AG09309 (cell line): ENCODE data around the gene NAV2.

Experiments
- DNase-seq: peaks from one replicate; pipeline ENCODE4 v3.0.0-alpha.2; 2010; ENCODE audit warnings: low read depth
- H3K4me3 ChIP-seq: 2 replicates; pipeline ENCODE4 v1.5.1; 2011; ENCODE audit warnings: mild to moderate bottlenecking, low read depth, low read length, moderate library complexity; ENCODE audit not compliant: control insufficient read depth
- CTCF ChIP-seq: IDR thresholded peaks from 2 replicates; pipeline ENCODE4 v1.5.1; 2011; ENCODE audit warnings: mild to moderate bottlenecking, low read depth, low read length, inconsistent platforms; ENCODE audit not compliant: insufficient read depth, control insufficient read depth; ENCODE audit errors: missing control alignments

The NAV2 gene

DNA sequence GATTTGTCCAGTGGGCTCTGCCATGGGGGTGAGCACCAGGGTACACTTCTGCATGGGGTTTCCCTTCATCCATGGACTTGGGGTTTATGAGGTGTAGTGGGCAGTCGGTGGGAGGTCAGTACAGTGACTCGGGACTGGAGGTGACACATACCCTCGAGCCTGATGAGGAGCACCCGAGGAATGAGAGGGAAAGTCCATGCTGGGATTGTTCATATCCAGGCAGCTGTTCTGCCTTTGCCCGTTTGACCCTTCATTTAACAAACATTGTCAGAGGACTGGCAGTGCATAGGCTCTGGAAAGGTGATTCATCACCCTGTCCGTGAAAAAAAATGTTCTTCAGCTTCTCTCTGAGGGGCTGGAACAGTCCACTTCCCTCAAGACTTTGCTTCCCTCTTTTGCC is 2.7 kb downstream of the NAV2 start:
- DNase-seq = peak; percentile 63
- no peak for TF ChIP-seq CTCF
- peak overlapping the region; percentile 69 for H3K4me3 ChIP-seq

- no peak for DNase-seq
- H3K4me3 ChIP-seq = no peak overlapping the region
- TF ChIP-seq CTCF = no peak
Measured at GRCh38 chr11:19718051-19718450, 5.4 kb downstream of the NAV2 start.

DNA sequence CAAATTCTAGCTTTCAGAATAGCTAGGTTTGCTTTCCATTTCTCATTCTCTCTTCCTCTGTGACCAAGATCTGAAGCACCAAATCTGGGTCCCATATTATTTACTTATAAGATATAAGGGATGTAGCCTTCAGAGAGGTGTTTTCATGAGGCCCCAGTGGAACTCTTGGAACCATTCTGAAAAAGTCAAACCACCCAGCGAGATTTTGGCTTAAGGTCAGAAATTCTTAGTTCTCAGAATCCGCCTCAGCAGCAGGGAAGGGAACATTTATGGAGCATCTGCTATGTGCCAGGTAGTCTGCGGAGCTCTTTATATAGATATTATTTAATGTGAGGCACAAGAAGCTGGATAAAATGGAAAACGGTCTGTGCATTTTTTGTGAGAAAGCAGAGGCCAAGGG is 6.3 kb downstream of the NAV2 start:
- no peak for DNase-seq
- no peak overlapping the region for H3K4me3 ChIP-seq
- no peak for TF ChIP-seq CTCF

GRCh38 chr11:19719960-19720359 is 7.3 kb downstream of the NAV2 start:
- H3K4me3 ChIP-seq = no peak overlapping the region
- no peak for TF ChIP-seq CTCF
- DNase-seq = no peak

DNA sequence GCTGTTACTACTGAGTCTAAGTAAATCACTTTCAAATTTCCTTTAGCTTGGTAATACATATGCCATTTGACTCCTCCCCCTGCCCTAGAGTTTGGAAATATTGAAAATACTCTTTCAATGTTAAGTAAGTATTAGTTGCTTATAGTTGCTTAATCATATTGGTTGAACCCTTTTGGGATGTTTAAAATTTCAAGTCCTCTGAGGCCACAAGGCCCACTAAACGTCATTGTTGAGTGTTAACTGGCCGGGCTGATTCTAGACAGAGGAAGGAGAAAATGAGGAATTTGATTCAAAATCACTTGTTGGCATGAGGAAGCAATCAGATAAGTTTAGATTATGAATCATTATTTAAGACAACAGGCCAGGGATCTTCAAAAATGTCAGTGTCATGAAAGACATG is 8.5 kb downstream of the NAV2 start:
- no peak overlapping the region for H3K4me3 ChIP-seq
- DNase-seq = no peak
- no peak for TF ChIP-seq CTCF

DNA sequence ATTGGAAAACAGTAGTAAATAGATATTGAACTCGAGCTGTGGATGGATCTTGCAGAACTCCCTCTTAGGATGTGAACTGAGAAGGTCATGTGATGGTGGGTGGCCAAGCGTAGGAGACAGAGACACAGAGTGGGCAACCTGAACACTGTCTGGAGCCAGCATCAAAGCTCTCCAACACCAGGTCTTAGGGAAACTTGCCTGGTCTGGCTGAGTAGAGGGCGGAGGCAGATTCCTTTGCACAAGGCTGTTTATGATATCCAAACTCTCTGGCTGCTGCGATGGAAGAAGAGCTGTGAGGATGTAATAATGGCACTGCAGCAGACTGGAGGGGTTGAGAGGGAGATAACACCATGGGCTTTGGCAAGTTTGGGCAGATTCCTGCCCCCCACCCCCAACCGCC is 10.1 kb downstream of the NAV2 start:
- H3K4me3 ChIP-seq = no peak overlapping the region
- no peak for TF ChIP-seq CTCF
- no peak for DNase-seq
